HG03469 (cell line): Measurements from ENCODE around the gene CPLX3.

Source experiments
- ATAC-seq: cut with Tn5 transposase; IDR thresholded peaks from one replicate; pipeline ENCODE4 v1.9.1; 2021; ENCODE audit warnings: mild to moderate bottlenecking, moderate library complexity, moderate number of reproducible peaks; ENCODE audit not compliant: unreplicated experiment

The CPLX3 gene

DNA sequence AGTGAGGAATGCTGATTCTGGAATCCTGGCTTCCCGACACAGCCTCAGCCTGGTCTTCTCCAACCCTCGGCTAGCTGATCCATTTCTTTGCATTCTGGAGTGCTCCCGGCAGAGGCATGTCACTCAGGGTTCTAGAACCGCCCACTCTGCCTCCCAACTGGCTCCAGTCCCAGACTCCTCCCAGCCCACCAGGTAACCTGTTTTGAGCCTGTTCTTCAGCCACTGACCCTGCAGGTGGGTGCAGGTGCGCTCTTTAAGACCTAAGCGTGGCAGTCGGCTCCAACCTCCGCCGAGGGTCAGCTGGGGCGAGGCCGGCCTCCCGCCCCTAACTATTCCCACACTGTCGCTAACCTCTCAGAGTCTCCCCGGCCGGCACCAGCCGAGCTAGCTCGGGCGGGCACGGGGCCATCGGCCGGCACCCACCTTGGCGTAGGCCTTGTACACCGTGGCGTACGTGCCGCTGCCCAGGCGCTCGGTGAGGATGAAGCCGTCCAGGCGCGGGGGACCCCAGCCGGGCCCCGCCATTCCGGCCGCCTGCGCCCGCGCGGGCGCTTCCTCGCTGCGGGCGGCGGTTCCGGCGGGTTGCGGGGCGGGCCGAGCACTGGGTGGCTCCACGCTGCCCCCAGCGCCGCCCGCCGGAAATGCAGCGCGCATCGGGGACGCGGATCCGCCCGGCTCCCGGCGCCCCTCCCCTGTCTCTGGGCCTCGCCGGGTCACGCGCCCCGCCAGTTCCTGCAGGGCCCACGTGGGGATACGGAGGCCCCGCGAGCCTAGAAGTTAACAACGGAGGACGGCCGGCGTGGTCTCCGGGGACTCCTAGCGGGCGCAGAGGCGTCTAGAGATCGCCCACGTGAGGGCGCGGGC, 16.4 kb downstream of the CPLX3 start, which contains the start of gene ULK3:
Gene ULK3 (minus strand): TSS at position 576 of the 864 bp plus-strand sequence. CDS start 51 bp downstream, at position 525.
- ATAC-seq, result peak; percentile 66

DNA sequence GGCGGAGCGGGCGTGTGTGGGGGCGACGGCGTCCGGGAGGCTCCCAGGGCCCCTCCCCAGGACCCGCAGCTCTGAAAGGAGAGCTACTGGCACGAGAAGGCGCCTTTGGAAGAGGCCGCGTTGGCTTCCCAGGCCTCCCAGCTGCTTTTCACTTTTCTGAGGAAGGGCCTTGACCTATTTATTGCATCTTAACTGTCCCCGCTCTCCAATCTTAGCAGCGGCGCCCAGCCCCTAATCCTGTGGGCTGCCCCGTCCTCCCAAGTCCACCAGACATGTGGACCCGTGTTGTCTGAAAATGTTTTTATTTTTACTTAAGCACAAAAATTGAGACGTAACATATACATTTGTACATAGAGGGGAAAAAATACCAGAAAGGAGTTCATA, 17.0 kb downstream of the CPLX3 start:
- ATAC-seq, result no peak

DNA sequence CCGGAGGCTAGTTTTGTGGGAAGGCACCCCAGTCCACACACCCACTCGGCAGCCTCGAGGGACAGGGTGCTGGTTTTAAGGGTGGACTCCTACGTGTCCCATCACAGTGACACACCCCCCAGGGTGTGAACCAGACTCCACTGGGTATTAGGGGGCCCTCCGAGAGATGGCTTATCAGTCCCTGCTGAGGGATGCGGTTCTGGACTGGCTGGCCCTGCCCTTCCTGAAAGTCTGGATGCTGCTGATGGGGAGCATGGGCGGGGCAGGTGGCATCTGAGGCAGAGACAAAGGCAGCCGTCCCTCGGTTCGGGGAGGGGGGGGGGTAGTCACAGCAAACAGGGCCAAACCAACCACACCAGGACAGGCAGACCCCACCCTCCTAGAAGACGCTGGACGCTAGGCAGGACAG, 17.5 kb downstream of the CPLX3 start:
- ATAC-seq, result no peak

- ATAC-seq, result no peak
Observed at GRCh38 chr15:74844319-74845207, 18.1 kb downstream of the CPLX3 start.

GRCh38 chr15:74845208-74845568, 18.8 kb downstream of the CPLX3 start:
- no peak for ATAC-seq

- no peak for ATAC-seq
Observed at GRCh38 chr15:74845581-74845980, 19.2 kb downstream of the CPLX3 start.

DNA sequence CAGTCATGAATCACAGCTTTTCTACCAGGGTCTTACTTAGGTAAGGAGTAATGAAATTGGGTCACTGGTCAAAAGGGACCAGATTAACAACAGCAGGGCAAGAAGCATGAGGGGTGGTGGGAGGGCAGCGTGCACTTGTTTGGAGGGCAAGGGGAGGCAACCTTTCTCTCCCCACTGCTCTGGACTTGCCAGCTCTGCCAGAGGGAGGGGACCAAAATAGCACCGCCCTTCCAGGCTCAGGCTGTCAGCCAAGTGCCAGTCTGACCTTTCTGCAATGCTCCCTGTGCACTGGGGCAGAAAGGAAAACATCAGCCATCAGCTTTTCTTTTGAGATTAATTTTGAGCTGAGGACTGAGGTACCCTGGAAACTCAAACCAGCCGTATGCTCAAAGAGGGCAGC, 21.0 kb downstream of the CPLX3 start:
- ATAC-seq, result no peak

DNA sequence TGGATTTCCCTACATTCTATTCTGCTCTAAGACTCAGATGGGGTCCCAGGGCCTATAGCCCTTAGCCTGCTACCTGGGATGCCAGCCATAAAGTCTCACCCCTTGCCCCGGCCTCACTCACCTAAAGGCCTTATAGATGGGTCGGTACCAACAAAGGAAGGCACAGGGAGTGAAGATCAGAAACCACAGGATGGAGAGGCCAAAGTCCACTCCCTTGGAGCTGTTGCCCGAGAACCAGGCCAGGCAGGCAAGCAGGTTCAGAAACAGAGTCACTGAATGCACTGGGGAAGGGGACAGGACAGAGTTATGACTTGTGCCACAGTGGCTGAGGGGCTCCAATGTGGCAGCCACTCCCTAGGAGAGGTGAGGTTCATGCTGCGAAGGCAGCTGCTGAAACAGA, 24.0 kb downstream of the CPLX3 start:
- no peak for ATAC-seq

- ATAC-seq, result no peak
Observed at GRCh38 chr15:74851960-74852359, 25.5 kb downstream of the CPLX3 start.

DNA sequence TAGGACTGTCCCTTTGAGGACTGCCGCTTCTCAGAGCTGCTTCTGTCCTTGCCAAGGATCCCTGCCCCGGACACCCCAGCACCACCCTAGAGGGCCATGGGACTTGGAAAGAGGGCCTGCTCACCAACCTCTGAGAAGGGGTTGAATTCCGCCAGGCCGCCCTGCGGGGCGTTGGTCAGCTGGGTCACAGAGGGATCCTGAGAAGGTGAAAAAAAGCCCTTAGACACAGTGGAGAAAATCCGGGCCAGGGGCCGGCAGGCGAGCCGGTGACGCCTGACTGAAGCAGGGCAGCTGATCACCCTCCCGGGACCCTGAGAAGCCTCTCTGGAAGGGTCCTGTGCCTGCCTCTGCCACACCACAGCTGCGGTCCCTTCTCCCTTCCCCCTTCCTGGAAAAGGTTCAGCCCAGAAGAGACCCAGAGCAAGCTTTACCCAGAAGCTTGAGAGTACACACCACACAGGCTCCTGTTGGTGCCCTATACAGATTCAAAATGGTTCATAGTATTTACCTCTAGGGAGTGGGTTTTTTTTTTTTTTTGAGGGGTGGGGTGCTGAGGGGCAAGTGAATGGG, 28.1 kb downstream of the CPLX3 start:
- no peak for ATAC-seq

DNA sequence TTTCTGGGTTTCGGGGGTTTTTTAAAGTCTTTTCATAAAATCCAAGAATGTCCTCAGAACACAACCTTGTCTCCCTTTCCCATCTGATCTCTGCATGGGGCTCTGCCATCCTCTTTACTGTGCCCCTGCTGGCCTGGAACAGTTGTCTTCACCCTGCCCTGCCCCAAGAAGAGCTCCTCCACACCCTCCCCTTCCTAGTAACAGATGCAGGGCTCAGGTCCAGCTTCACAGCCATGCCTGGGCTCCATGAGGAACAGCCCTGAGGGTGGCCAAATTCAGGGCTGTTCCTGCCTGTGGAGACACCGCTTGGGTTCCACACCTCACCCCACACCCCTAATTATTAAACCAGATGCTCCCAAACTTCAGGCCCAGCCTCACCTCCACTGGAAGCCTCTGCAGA, 29.4 kb downstream of the CPLX3 start:
- ATAC-seq, result no peak

GRCh38 chr15:74856537-74856936, 30.1 kb downstream of the CPLX3 start:
- ATAC-seq, result no peak

GRCh38 chr15:74857082-74857655, 30.7 kb downstream of the CPLX3 start:
- ATAC-seq, result peak; percentile 57

GRCh38 chr15:74857671-74858368, 31.4 kb downstream of the CPLX3 start:
- ATAC-seq, result no peak

DNA sequence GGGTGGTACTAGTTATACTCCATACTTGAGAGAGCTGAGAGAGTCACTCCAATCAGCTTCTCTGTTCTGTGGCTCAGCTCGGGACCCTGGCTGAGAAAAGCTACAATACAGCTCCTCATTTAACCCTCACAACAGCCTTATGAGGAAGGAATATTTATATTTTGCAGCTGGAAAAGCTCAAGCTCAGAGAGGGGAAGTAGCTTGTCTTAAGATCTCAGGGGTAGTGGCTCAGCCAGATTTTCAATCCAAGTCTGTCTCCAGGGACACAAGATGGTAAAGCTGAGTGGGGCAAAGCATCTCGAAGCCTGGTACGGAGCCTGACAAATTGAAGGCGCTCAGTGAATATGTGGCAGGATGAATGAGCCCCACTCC, 31.9 kb downstream of the CPLX3 start:
- no peak for ATAC-seq

DNA sequence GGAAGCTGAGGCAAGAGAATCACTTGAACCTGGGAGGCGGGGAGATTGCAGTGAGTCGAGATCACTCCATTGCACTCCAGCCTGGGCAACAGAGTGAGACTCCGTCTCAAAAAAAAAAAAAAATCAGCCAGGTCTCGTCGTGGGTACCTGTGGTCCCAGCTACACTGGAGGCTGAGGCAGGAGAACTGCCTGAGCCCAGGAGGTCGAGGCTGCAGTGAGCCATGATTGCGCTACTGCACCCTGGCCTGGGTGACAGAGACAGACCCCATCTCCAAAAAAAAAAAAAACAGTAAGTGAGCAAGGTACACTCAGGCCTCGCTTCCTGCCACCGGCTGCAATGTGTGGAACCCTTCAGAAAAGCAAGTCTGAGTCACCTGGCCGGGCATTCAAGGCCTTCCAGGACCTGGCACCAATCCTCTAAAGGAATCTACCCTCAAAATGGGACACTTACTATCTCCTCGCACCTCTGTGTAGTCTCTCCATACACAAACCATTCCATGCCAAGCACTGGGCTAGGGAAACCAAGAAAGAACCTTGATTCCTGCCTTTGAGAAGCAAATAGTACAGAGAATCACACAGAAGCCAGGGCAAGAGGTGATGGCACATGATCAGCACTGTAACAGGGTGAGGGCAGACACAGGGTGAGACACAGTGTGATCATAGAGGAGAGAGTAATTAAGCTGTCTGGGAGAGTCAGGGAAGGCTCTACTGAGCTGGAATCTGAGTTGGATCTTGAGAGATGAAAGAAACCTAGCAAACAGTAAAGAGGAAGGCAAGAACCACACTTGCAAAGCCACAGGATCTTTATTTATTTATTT, 37.0 kb downstream of the CPLX3 start:
- no peak for ATAC-seq

DNA sequence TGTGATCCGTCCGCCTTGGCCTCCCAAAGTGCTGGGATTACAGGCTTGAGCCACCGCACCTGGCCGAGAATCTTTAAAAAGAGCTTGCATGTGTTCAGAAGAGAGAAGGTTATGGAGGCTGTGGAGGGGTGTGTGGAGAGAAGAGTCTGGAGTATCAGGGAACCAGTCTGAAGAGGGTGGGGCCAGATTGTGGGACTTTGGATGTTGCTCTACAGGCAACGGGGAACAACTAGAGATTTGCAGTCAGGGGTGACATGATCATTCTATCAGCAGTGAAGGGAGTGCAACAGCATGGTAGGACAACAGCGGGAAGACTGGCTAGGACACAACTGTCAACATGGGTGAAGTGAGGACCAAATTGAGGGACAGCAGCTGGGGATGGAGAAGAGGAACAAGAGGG, 37.9 kb downstream of the CPLX3 start:
- no peak for ATAC-seq

- no peak for ATAC-seq
Observed at GRCh38 chr15:74865316-74865715, 38.9 kb downstream of the CPLX3 start.

DNA sequence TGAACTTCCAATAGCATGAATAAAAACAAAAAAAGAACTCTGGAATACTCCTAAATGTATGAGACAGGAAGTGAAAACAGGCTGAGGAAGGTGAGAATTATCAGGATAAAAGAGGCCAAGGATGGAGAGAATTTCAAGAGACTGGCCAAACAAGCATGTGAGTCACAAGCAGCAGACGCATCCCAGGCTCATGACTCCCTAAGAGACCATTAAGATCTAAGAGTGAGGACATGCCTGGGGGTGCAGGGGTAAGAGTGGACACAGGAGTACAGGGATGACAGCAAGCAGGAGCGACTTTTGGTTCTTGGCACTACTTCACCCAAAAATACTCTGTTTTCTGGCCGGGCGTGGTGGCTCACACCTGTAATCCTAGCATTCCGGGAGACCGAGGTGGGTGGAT, 39.7 kb downstream of the CPLX3 start:
- ATAC-seq, result no peak
